ENCODE measurements around the gene FOXO3. TPM values are rescaled to one million over a fixed set of nuclear protein-coding genes. Genes with fewer than 3 reads are reported as not detected.

Gene FOXO3
- total RNA-seq, 1 donor from 2014 or later, result 13.7 TPM

GRCh38 chr6:108719477-108719876, 158.8 kb downstream of the FOXO3 start:
- no peaks in the 10 kb centered on the region for H3K9me3 ChIP-seq (ENCODE audit: low read depth)
- TF ChIP-seq EZH2phosphoT487 (IDR thresholded peaks at IDR 0.05) (no peak), EZH2 (IDR thresholded peaks at IDR 0.05) (no peak), CTCF (IDR thresholded peaks at IDR 0.05) (no peak)
- H3K27ac Mint-ChIP-seq, result no peak overlapping the region
- no peaks in the 10 kb centered on the region for H3K27me3 ChIP-seq
- no peaks in the 10 kb centered on the region for H4K20me1 ChIP-seq (ENCODE audit: low read depth)
- peaks cover 13% of the 10 kb centered on the region for H3K9me3 Mint-ChIP-seq
- H3K27ac ChIP-seq, result no peak overlapping the region
- no peak overlapping the region for H3K4me2 ChIP-seq
- no peaks in the 10 kb centered on the region for H3K36me3 Mint-ChIP-seq
- peaks cover 3% of the 10 kb centered on the region for H3K27me3 Mint-ChIP-seq (ENCODE audit: insufficient read depth, low read depth)
- H3K4me3 ChIP-seq, result no peak overlapping the region
- no peak overlapping the region for H3K9ac ChIP-seq
- H3K4me1 Mint-ChIP-seq, result peaks cover 3% of the 10 kb centered on the region
- no peak overlapping the region for H2AFZ ChIP-seq (replicated peaks)
- no peaks in the 10 kb centered on the region for H3F3A ChIP-seq (ENCODE audit: low read depth)
- H3K79me2 ChIP-seq (ENCODE audit: low read depth), result no peaks in the 10 kb centered on the region
- no peak overlapping the region for H3K4me3 Mint-ChIP-seq
- H3K4me1 ChIP-seq, result no peaks in the 10 kb centered on the region
- no peak for DNase-seq (ENCODE audit: low spot score)
- H3K36me3 ChIP-seq, result no peaks in the 10 kb centered on the region

- no peak for TF ChIP-seq EZH2 (IDR thresholded peaks at IDR 0.05)
- TF ChIP-seq CTCF (IDR thresholded peaks at IDR 0.05), result no peak
- TF ChIP-seq EZH2phosphoT487 (IDR thresholded peaks at IDR 0.05), result no peak
- H3K4me3 ChIP-seq, result no peak overlapping the region
- Mint-ChIP-seq H3K4me1 (peaks cover 3% of the 10 kb centered on the region), H3K4me3 (no peak overlapping the region), H3K27me3 (ENCODE audit: insufficient read depth, low read depth) (peaks cover 2% of the 10 kb centered on the region), H3K27ac (no peak overlapping the region), H3K9me3 (peaks cover 14% of the 10 kb centered on the region), H3K36me3 (peaks cover 2% of the 10 kb centered on the region)
- H3K27ac ChIP-seq, result no peak overlapping the region
- no peak for DNase-seq (ENCODE audit: low spot score)
- no peak overlapping the region for H3K4me2 ChIP-seq
- H2AFZ ChIP-seq (replicated peaks), result no peak overlapping the region
- no peaks in the 10 kb centered on the region for H3K79me2 ChIP-seq (ENCODE audit: low read depth)
- no peaks in the 10 kb centered on the region for H3F3A ChIP-seq (ENCODE audit: low read depth)
- H3K36me3 ChIP-seq, result no peaks in the 10 kb centered on the region
- H3K9me3 ChIP-seq (ENCODE audit: low read depth), result no peaks in the 10 kb centered on the region
- no peaks in the 10 kb centered on the region for H3K27me3 ChIP-seq
- no peaks in the 10 kb centered on the region for H3K4me1 ChIP-seq
- no peaks in the 10 kb centered on the region for H4K20me1 ChIP-seq (ENCODE audit: low read depth)
- H3K9ac ChIP-seq, result no peak overlapping the region
Measured at GRCh38 chr6:108720827-108721226, 160.1 kb downstream of the FOXO3 start.

- H3K9me3 Mint-ChIP-seq, result peaks cover 14% of the 10 kb centered on the region
- Histone ChIP-seq H4K20me1 (ENCODE audit: low read depth) (no peaks in the 10 kb centered on the region), H3K27me3 (no peaks in the 10 kb centered on the region), H3F3A (ENCODE audit: low read depth) (no peaks in the 10 kb centered on the region), H3K4me2 (no peak overlapping the region), H3K4me3 (no peak overlapping the region), H3K36me3 (no peaks in the 10 kb centered on the region), H3K9me3 (ENCODE audit: low read depth) (no peaks in the 10 kb centered on the region), H3K27ac (no peak overlapping the region), H3K9ac (no peak overlapping the region), H3K4me1 (no peaks in the 10 kb centered on the region), H3K79me2 (ENCODE audit: low read depth) (no peaks in the 10 kb centered on the region), H2AFZ (replicated peaks) (no peak overlapping the region)
- H3K36me3 Mint-ChIP-seq, result peaks cover 2% of the 10 kb centered on the region
- H3K4me3 Mint-ChIP-seq, result no peak overlapping the region
- no peak for DNase-seq (ENCODE audit: low spot score)
- H3K27ac Mint-ChIP-seq, result no peak overlapping the region
- H3K27me3 Mint-ChIP-seq (ENCODE audit: insufficient read depth, low read depth), result peaks cover 2% of the 10 kb centered on the region
- H3K4me1 Mint-ChIP-seq, result peaks cover 3% of the 10 kb centered on the region
- no peak for TF ChIP-seq EZH2 (IDR thresholded peaks at IDR 0.05)
- no peak for TF ChIP-seq CTCF (IDR thresholded peaks at IDR 0.05)
- no peak for TF ChIP-seq EZH2phosphoT487 (IDR thresholded peaks at IDR 0.05)
Measured at GRCh38 chr6:108721286-108721685, 160.6 kb downstream of the FOXO3 start.

Measured in neural progenitor cell (in vitro differentiated cells).